Liver (tissue), 10 donors: ENCODE measurements around the gene BAMBI. TPM values are rescaled to one million over a fixed set of nuclear protein-coding genes. Genes with fewer than 3 reads are reported as not detected.

Source experiments
- DNase-seq: peaks from one replicate; pipeline ENCODE4 v3.0.0-alpha.2; 2017; ENCODE audit warnings: low spot score
- H3K27ac ChIP-seq, 2 donors: one replicate each; pipeline ENCODE4 v1.7.0; 2013; ENCODE audit warnings: inconsistent platforms in 2 of 2, low read length in 2 of 2, control low read depth in 1 of 2, low read depth in 1 of 2, mild to moderate bottlenecking in 1 of 2
- H3K27me3 ChIP-seq, 4 donors: one replicate each; pipeline versions ENCODE4 v1.6.1 to v1.7.0; 2013; ENCODE audit warnings: low read length in 3 of 4, inconsistent platforms in 1 of 4, mild to moderate bottlenecking in 1 of 4, moderate library complexity in 1 of 4; ENCODE audit not compliant: control insufficient read depth in 4 of 4, insufficient read depth in 4 of 4
- H3K36me3 ChIP-seq, 4 donors: one replicate each; pipeline versions ENCODE4 v1.6.1 to v1.7.0; 2013; ENCODE audit warnings: low read length in 3 of 4, mild to moderate bottlenecking in 3 of 4, low read depth in 1 of 4, moderate library complexity in 1 of 4; ENCODE audit not compliant: control insufficient read depth in 4 of 4, insufficient read depth in 3 of 4
- H3K4me1 ChIP-seq, 4 donors: one replicate each; pipeline versions ENCODE4 v1.6.1 to v1.7.0; 2013; ENCODE audit warnings: low read length in 3 of 4, mild to moderate bottlenecking in 3 of 4, moderate library complexity in 1 of 4; ENCODE audit not compliant: control insufficient read depth in 4 of 4, insufficient read depth in 4 of 4
- H3K4me3 ChIP-seq, 3 donors: one replicate each; pipeline versions ENCODE4 v1.6.1 to v1.7.0; 2013; ENCODE audit warnings: low read length in 3 of 3, control low read depth in 1 of 3, low read depth in 1 of 3, mild to moderate bottlenecking in 1 of 3
- H3K9ac ChIP-seq, 2 donors: one replicate each; pipeline ENCODE4 v1.7.0; 2013; ENCODE audit warnings: low read length in 2 of 2, mild to moderate bottlenecking in 2 of 2, moderate library complexity in 2 of 2, control low read depth in 1 of 2, low read depth in 1 of 2
- H3K9me3 ChIP-seq, 4 donors: one replicate each; pipeline versions ENCODE4 v1.6.1 to v1.7.0; 2013; ENCODE audit warnings: low read length in 3 of 4; ENCODE audit not compliant: control insufficient read depth in 4 of 4
- GABPA ChIP-seq, 2 donors: IDR thresholded peaks in 1 of 2; conservative IDR thresholded peaks in 1 of 2; 2 replicates each; pipeline ENCODE4 v1.6.1; 2016; ENCODE audit warnings: antibody characterized with exemption in 2 of 2, mild to moderate bottlenecking in 1 of 2, moderate library complexity in 1 of 2
- WGBS: extraction: QIAGEN DNeasy Blood & Tissue Kit; methylation state at CpG from one replicate; pipeline ENCODE4 v1.1.7; 2013; 5-methylcytosine and 5-hydroxymethylcytosine counted together
- polyA plus RNA-seq, 2 donors: library from polyadenylated mRNA; stranded (reverse) in 1 of 2; unstranded in 1 of 2; fragments of 200-250 nt in 1 of 2; fragments of >200 nt in 1 of 2; fragmentation: Nextera tagmentation in 1 of 2; extraction: Ambion mirVana in 1 of 2; gene quantifications; one replicate each; pipeline versions ENCODE4 v1.2.1 to v1.2.3, GENCODE V29; 2013 to 2015
- small RNA-seq: library from RNA; depleted of rRNA; stranded (forward); fragments of <200 nt; gene quantifications from one replicate; pipeline ENCODE3, GENCODE V24; 2014
- total RNA-seq, 2 donors: library from RNA; depleted of rRNA; stranded (reverse); fragments of >200 nt; gene quantifications; one replicate each; pipeline ENCODE4 v1.2.3, GENCODE V29; 2014
- donor health status: healthy.
- donor health status: healthy.
- donor health status: healthy.
- donor health status: healthy.
- donor health status: healthy.

BAMBI gene
- total and polyA plus RNA-seq, 4 donors = 4.6 to 10.6 (median 5.1) TPM

GRCh38 chr10:28732091-28732490, 54.8 kb downstream of the BAMBI start:
- H3K36me3 ChIP-seq = no peaks in the 10 kb centered on the region
- peaks cover 0 to 5% (median 0%) of the 10 kb centered on the region in 4 donors for H3K9me3 ChIP-seq
- H3K27me3 ChIP-seq = no peaks in the 10 kb centered on the region
- no peak for TF ChIP-seq GABPA (IDR thresholded peaks at IDR 0.05 in 1 of 2, conservative IDR thresholded peaks at IDR 0.05 in 1 of 2)
- 95% methylated on average over 8 of the region's 8 CpGs for WGBS
- no peak for DNase-seq
- H3K9ac ChIP-seq = no peak overlapping the region
- no peak overlapping the region for H3K27ac ChIP-seq
- no peak overlapping the region for H3K4me3 ChIP-seq
- peaks cover 0 to 5% (median 0%) of the 10 kb centered on the region in 4 donors for H3K4me1 ChIP-seq

Small RNA genes within 50 kb of the gene (small RNA-seq; reads per million reads assigned to genes)
- gene RNU4ATAC6P = not detected
- gene RNU6-1067P = not detected

Other genes with a start within 250 kb of the BAMBI start
- gene WAC, start 144.4 kb upstream of the BAMBI start, total RNA-seq = 10 to 100 TPM; 43.7 to 48.7 TPM
- 10 to 100 TPM; 20.2 to 20.3 TPM for gene WAC, start 144.4 kb upstream of the BAMBI start, polyA plus RNA-seq